SU-DHL-6 (cell line): ENCODE measurements around the gene APPL2.

Experiments used
- H2AFZ ChIP-seq: fragments of 200-600 bp; sonication (generic); 2 replicates; pipeline ENCODE4 v1.6.1; 2014; ENCODE audit warnings: low read depth, mild to moderate bottlenecking, moderate library complexity, mixed read lengths, antibody characterized with exemption, low read length; ENCODE audit not compliant: severe bottlenecking
- H3F3A ChIP-seq: fragments of 200-600 bp; shearing (Covaris generic); 2 replicates; pipeline ENCODE4 v1.6.0; 2016; ENCODE audit warnings: antibody characterized with exemption, mild to moderate bottlenecking; ENCODE audit not compliant: insufficient read depth
- H3K27ac ChIP-seq: fragments of 200-600 bp; sonication (generic); 2 replicates; pipeline ENCODE4 v1.5.1; 2016; ENCODE audit warnings: low read depth, mild to moderate bottlenecking, low read length, moderate library complexity, mixed read lengths
- H3K27me3 ChIP-seq: fragments of 200-600 bp; sonication (generic), shearing (Covaris generic); 2 replicates; pipeline ENCODE4 v1.6.0; 2014; ENCODE audit warnings: mild to moderate bottlenecking, low read length
- H3K36me3 ChIP-seq: fragments of 200-600 bp; sonication (generic); 2 replicates; pipeline ENCODE4 v1.6.1; 2014; ENCODE audit warnings: mild to moderate bottlenecking, low read length, mixed read lengths
- H3K4me2 ChIP-seq: fragments of 300-600, 200-600 bp; shearing (Covaris generic), sonication (generic); 2 replicates; pipeline ENCODE4 v1.6.0; 2014; ENCODE audit warnings: low read length, low read depth, mild to moderate bottlenecking; ENCODE audit not compliant: poor library complexity, severe bottlenecking
- H3K4me3 ChIP-seq: fragments of 200-600 bp; sonication (generic); 2 replicates; pipeline ENCODE4 v1.5.1; 2014; ENCODE audit warnings: antibody characterized with exemption, low read length, mild to moderate bottlenecking, mixed read lengths; ENCODE audit not compliant: insufficient read depth, poor library complexity, severe bottlenecking
- H3K79me2 ChIP-seq: fragments of 200-600 bp; sonication (generic); 2 replicates; pipeline ENCODE4 v1.6.1; 2014; ENCODE audit warnings: mild to moderate bottlenecking, low read length, moderate library complexity; ENCODE audit not compliant: insufficient read depth
- H3K9ac ChIP-seq: fragments of 200-600 bp; sonication (generic); 2 replicates; pipeline ENCODE4 v1.7.0; 2014; ENCODE audit warnings: mild to moderate bottlenecking, low read length
- H3K9me2 ChIP-seq: fragments of 200-600 bp; sonication (generic); replicated peaks from 2 replicates; pipeline ENCODE4 v1.6.1; 2014; ENCODE audit warnings: low read length; ENCODE audit not compliant: insufficient read depth
- H3K9me3 ChIP-seq: fragments of 200-600 bp; sonication (generic); 2 replicates; pipeline ENCODE4 v1.6.1; 2014; ENCODE audit warnings: low read length, mixed read lengths; ENCODE audit not compliant: insufficient read depth
- H4K20me1 ChIP-seq: fragments of 200-600 bp; sonication (generic); 2 replicates; pipeline ENCODE4 v1.6.1; 2014; ENCODE audit warnings: low read depth, mild to moderate bottlenecking, antibody characterized with exemption, low read length, moderate library complexity, mixed read lengths
- CTCF ChIP-seq: fragments of 200-600 bp; sonication (generic); IDR thresholded peaks from one replicate; pipeline ENCODE4 v1.5.1; 2017; ENCODE audit warnings: antibody characterized with exemption, mild to moderate bottlenecking, low read length, moderate library complexity; ENCODE audit not compliant: insufficient read depth, poor library complexity, severe bottlenecking
- EZH2phosphoT487 ChIP-seq: fragments of 200-600 bp; sonication (generic), shearing (Covaris generic); conservative IDR thresholded peaks from 2 replicates; pipeline ENCODE4 v1.6.1; 2018; ENCODE audit warnings: mild to moderate bottlenecking, antibody characterized with exemption, low read length, moderate library complexity, mixed read lengths

APPL2 gene

GRCh38 chr12:105219261-105220028 is 16.5 kb downstream of the APPL2 start:
- no peak overlapping the region for H3K27ac ChIP-seq
- H3K9me3 ChIP-seq: no peaks in the 10 kb centered on the region
- no peaks in the 10 kb centered on the region for H4K20me1 ChIP-seq
- H3K27me3 ChIP-seq: no peaks in the 10 kb centered on the region
- no peak overlapping the region for H3K9ac ChIP-seq
- TF ChIP-seq EZH2phosphoT487 (no peak), CTCF (no peak)
- no peaks in the 10 kb centered on the region for H3K36me3 ChIP-seq
- H3K4me2 ChIP-seq: no peak overlapping the region
- no peaks in the 10 kb centered on the region for H3K79me2 ChIP-seq
- no peaks in the 10 kb centered on the region for H3F3A ChIP-seq
- no peak overlapping the region for H3K4me3 ChIP-seq
- no peaks in the 10 kb centered on the region for H3K9me2 ChIP-seq
- H2AFZ ChIP-seq: no peak overlapping the region

- no peaks in the 10 kb centered on the region for H3K9me3 ChIP-seq
- H3F3A ChIP-seq: no peaks in the 10 kb centered on the region
- no peak overlapping the region for H3K9ac ChIP-seq
- H3K4me2 ChIP-seq: no peak overlapping the region
- H3K36me3 ChIP-seq: no peaks in the 10 kb centered on the region
- H4K20me1 ChIP-seq: no peaks in the 10 kb centered on the region
- TF ChIP-seq EZH2phosphoT487: no peak
- TF ChIP-seq CTCF: no peak
- H2AFZ ChIP-seq: no peak overlapping the region
- H3K27me3 ChIP-seq: no peaks in the 10 kb centered on the region
- no peak overlapping the region for H3K4me3 ChIP-seq
- no peak overlapping the region for H3K27ac ChIP-seq
- H3K79me2 ChIP-seq: no peaks in the 10 kb centered on the region
- no peaks in the 10 kb centered on the region for H3K9me2 ChIP-seq
Measured at GRCh38 chr12:105218434-105218833, 17.5 kb downstream of the APPL2 start.

GRCh38 chr12:105214670-105215375 is 21.2 kb downstream of the APPL2 start:
- H3K79me2 ChIP-seq: no peaks in the 10 kb centered on the region
- H3K9me3 ChIP-seq: no peaks in the 10 kb centered on the region
- H3K27ac ChIP-seq: no peak overlapping the region
- no peak overlapping the region for H3K4me3 ChIP-seq
- no peaks in the 10 kb centered on the region for H3K9me2 ChIP-seq
- no peaks in the 10 kb centered on the region for H3K36me3 ChIP-seq
- H3K9ac ChIP-seq: no peak overlapping the region
- H4K20me1 ChIP-seq: no peaks in the 10 kb centered on the region
- no peak overlapping the region for H2AFZ ChIP-seq
- no peak for TF ChIP-seq EZH2phosphoT487
- TF ChIP-seq CTCF: no peak
- no peaks in the 10 kb centered on the region for H3K27me3 ChIP-seq
- H3F3A ChIP-seq: no peaks in the 10 kb centered on the region
- no peak overlapping the region for H3K4me2 ChIP-seq
